ENCODE measurements around the gene PTPRK. TPM values are rescaled to one million over a fixed set of nuclear protein-coding genes. Genes with fewer than 3 reads are reported as not detected.

PTPRK gene
- total RNA-seq, 5 donors from 2014 or later (not counting 1 experiment from before 2014, with no cell fraction given): 2.1 to 11.1 (median 7.3) TPM

DNA sequence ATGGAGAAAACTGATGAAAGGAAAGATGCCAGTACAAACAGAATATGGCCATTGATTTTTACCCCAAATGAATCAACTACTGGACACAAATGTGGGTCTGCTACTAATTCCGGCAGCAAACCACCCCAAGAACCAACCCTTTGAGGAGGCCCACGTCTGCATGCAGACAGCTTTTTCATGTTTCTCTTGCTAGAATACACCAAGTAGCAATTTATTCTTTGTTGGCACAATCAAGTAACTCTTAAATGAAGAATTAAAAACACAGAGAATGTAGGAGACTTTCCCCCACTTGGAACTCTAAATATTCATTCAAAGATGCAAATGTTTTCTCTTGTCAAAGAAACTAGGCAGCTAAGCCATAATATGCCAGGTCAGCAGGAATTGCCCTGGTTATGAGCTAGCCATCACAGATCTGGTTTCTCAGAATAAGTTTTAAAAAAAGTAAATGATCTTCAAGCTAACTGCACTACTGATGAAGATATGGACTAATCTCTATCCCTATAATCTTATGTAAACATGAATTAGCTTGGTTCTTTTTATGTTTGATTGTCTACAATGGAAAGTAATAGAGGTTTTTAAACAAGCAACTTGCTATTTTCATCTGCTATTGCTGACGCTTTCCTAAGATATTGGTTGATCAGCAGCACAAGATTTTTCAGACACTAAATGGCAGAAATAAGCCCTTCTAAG is 456.4 kb downstream of the PTPRK start:
- H3K27ac Mint-ChIP-seq: no peak overlapping the region
- POLR2A ChIA-PET: interaction anchor here in 1 of 2 donors (0.5 kb wide), 1 partner anchor 125 kb away, joined by 5 read pairs; no protein-coding TSS in a partner anchor
- CTCF ChIA-PET: interaction anchor here in 1 of 2 donors (1.1 kb wide), 1 partner anchor 323 kb away, joined by 5 read pairs; no protein-coding TSS in a partner anchor
- Histone ChIP-seq H3K4me3 (ENCODE audit: control insufficient read depth in 1 of 2, extremely low read depth in 1 of 2, low read length in 1 of 2) (no peak overlapping the region), H3K9me3 (no peaks in the 10 kb centered on the region), H3K27ac (ENCODE audit: low read length) (no peak overlapping the region), H3K36me3 (ENCODE audit: control insufficient read depth in 2 of 2, extremely low read depth in 1 of 2, insufficient read depth in 1 of 2, low read length in 1 of 2) (no peaks in the 10 kb centered on the region), H3K4me1 (ENCODE audit: control insufficient read depth in 1 of 2, extremely low read depth in 1 of 2, insufficient read depth in 2 of 2, low read length in 2 of 2) (peaks cover 0 to 5% of the 10 kb centered on the region in 2 experiments), H3K27me3 (replicated peaks in 1 of 2; ENCODE audit: control insufficient read depth in 2 of 2, extremely low read depth in 1 of 2, insufficient read depth in 2 of 2, low read length in 1 of 2) (no peaks in the 10 kb centered on the region)
- ATAC-seq (replicated peaks in 1 of 4): no peak
- no peaks in the 10 kb centered on the region for H3K9me3 Mint-ChIP-seq
- no peaks in the 10 kb centered on the region for H3K27me3 Mint-ChIP-seq
- no peaks in the 10 kb centered on the region for H3K4me1 Mint-ChIP-seq
- WGBS (ENCODE audit: insufficient coverage): 100% methylated on average over 1 of the region's 3 CpGs
- no peak for DNase-seq
- no peaks in the 10 kb centered on the region for H3K36me3 Mint-ChIP-seq
- H3K4me3 Mint-ChIP-seq: no peak overlapping the region

DNA sequence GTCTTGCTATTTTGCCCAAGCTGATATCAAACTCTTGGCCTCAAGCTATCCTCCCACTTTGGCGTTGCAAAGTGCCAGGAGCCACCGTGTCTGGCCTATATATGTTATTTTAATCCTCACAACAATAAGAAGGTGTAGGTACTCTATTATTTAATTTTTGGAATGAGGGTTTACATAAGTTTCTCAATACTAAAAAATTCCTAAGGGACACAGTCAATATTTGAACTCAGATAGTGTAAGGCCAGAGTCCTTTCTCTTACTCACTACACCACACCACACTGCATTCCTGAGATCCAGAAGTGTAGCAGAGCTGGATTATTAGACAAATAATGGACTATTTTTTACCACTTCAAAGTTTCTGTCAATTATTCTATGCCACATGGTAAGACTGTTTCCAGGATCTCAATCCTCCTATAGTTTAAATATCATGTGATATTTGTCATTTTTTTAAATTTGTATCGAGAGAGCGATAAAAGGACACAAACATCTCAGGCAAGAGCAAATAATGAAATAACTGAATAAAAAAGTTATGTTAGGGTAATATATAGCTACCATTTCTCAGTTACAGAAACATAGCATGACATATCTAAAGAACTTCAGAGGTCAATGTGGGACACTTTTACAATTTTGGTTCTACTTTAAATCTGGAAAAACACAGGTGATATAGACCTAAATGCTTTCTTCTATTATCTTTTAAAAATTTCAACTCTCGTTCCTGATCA is 457.4 kb downstream of the PTPRK start:
- Histone ChIP-seq H3K36me3 (ENCODE audit: control insufficient read depth in 2 of 2, extremely low read depth in 1 of 2, insufficient read depth in 1 of 2, low read length in 1 of 2) (no peaks in the 10 kb centered on the region), H3K27me3 (replicated peaks in 1 of 2; ENCODE audit: control insufficient read depth in 2 of 2, extremely low read depth in 1 of 2, insufficient read depth in 2 of 2, low read length in 1 of 2) (no peaks in the 10 kb centered on the region), H3K4me3 (ENCODE audit: control insufficient read depth in 1 of 2, extremely low read depth in 1 of 2, low read length in 1 of 2) (no peak overlapping the region), H3K4me1 (ENCODE audit: control insufficient read depth in 1 of 2, extremely low read depth in 1 of 2, insufficient read depth in 2 of 2, low read length in 2 of 2) (peaks cover 0 to 5% of the 10 kb centered on the region in 2 experiments), H3K9me3 (no peaks in the 10 kb centered on the region), H3K27ac (ENCODE audit: low read length) (no peak overlapping the region)
- no CpG with 5 or more reads among the region's 5 CpGs for WGBS (ENCODE audit: insufficient coverage)
- ATAC-seq (replicated peaks in 1 of 4): no peak
- DNase-seq: no peak
- Mint-ChIP-seq H3K36me3 (no peaks in the 10 kb centered on the region), H3K4me3 (no peak overlapping the region), H3K27ac (no peak overlapping the region), H3K4me1 (no peaks in the 10 kb centered on the region), H3K9me3 (no peaks in the 10 kb centered on the region), H3K27me3 (no peaks in the 10 kb centered on the region)
- POLR2A ChIA-PET: interaction anchor here in 1 of 2 donors (0.7 kb wide), 1 partner anchor 154 kb away, joined by 4 read pairs; no protein-coding TSS in a partner anchor
- CTCF ChIA-PET: no interaction called here

DNA sequence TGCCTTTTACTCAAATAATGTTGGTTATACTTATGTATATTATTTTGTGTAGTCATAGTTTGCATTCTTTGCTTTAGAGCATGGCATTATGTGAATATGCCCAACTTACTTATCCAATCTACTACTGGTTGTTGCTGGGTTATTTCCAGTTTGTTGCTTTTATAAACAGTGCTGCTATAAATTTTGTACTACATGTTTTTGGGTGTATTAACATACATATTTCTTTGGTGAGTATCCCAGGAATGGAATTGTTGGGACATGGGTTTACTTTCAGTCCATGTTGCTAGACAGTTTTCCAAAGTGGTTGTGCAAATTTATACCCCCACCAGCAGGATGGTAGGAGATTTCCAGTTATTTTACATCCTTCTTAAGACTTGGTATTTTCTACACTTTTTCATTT is 462.5 kb downstream of the PTPRK start:
- no peak overlapping the region for H3K27ac ChIP-seq (ENCODE audit: low read length)
- H3K4me1 ChIP-seq (ENCODE audit: control insufficient read depth in 1 of 2, extremely low read depth in 1 of 2, insufficient read depth in 2 of 2, low read length in 2 of 2): no peaks in the 10 kb centered on the region
- no peaks in the 10 kb centered on the region for H3K9me3 ChIP-seq
- Mint-ChIP-seq H3K9me3 (peaks cover 0 to 5% (median 0%) of the 10 kb centered on the region in 3 donors), H3K36me3 (no peaks in the 10 kb centered on the region), H3K27ac (no peak overlapping the region), H3K4me3 (no peak overlapping the region), H3K27me3 (no peaks in the 10 kb centered on the region), H3K4me1 (no peaks in the 10 kb centered on the region)
- no peaks in the 10 kb centered on the region for H3K36me3 ChIP-seq (ENCODE audit: control insufficient read depth in 2 of 2, extremely low read depth in 1 of 2, insufficient read depth in 1 of 2, low read length in 1 of 2)
- ChIA-PET POLR2A (no interaction called here), CTCF (no interaction called here)
- DNase-seq (no peak), ATAC-seq (replicated peaks in 1 of 4) (no peak)
- H3K4me3 ChIP-seq (ENCODE audit: control insufficient read depth in 1 of 2, extremely low read depth in 1 of 2, low read length in 1 of 2): no peak overlapping the region
- H3K27me3 ChIP-seq (replicated peaks in 1 of 2; ENCODE audit: control insufficient read depth in 2 of 2, extremely low read depth in 1 of 2, insufficient read depth in 2 of 2, low read length in 1 of 2): no peaks in the 10 kb centered on the region

DNA sequence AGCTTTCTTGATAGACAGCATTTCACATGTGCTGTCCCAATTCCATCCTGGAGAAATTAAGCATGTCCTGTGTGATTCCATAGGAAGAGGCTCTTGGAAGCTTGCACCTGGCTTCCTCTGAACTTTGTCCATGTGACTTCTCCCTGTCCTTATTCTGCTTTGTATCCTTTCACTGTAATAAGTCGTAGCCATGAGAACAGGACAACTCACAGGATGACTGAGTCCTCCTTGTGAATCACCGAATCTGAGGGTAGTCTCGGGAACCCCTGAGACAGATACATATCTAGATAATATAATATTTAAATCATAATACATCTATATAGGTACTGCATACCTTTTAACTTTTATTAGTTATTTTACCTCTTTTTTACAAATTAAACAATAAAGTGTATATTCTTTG is 462.9 kb downstream of the PTPRK start:
- ChIA-PET POLR2A (no interaction called here), CTCF (no interaction called here)
- Mint-ChIP-seq H3K27ac (no peak overlapping the region), H3K4me1 (no peaks in the 10 kb centered on the region), H3K4me3 (no peak overlapping the region), H3K27me3 (no peaks in the 10 kb centered on the region), H3K36me3 (no peaks in the 10 kb centered on the region), H3K9me3 (peaks cover 0 to 5% (median 0%) of the 10 kb centered on the region in 3 donors)
- H3K9me3 ChIP-seq: no peaks in the 10 kb centered on the region
- no peaks in the 10 kb centered on the region for H3K4me1 ChIP-seq (ENCODE audit: control insufficient read depth in 1 of 2, extremely low read depth in 1 of 2, insufficient read depth in 2 of 2, low read length in 2 of 2)
- H3K4me3 ChIP-seq (ENCODE audit: control insufficient read depth in 1 of 2, extremely low read depth in 1 of 2, low read length in 1 of 2): no peak overlapping the region
- no peak for DNase-seq
- H3K27me3 ChIP-seq (replicated peaks in 1 of 2; ENCODE audit: control insufficient read depth in 2 of 2, extremely low read depth in 1 of 2, insufficient read depth in 2 of 2, low read length in 1 of 2): no peaks in the 10 kb centered on the region
- ATAC-seq (replicated peaks in 1 of 4): no peak
- no CpG with 5 or more reads among the region's 3 CpGs for WGBS (ENCODE audit: insufficient coverage)
- no peaks in the 10 kb centered on the region for H3K36me3 ChIP-seq (ENCODE audit: control insufficient read depth in 2 of 2, extremely low read depth in 1 of 2, insufficient read depth in 1 of 2, low read length in 1 of 2)
- H3K27ac ChIP-seq (ENCODE audit: low read length): no peak overlapping the region

DNA sequence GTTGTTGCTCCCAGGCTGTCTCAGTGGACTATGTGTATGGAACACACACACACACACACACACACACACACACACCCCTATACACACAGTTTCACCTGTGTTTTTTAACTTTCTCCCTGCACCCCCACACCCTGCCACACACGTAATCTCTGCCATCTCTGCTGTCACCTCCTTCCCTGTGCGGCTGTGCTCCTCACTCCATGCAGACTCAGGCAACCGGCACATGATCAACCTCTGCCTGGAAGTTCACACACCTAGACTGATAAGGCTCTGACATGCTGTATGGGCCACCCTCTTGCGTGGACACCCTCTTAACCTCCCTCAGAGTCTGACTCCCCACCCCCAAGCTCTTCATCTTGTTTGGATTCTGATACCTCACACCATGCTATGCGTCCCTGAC is 467.3 kb downstream of the PTPRK start:
- ATAC-seq (replicated peaks in 1 of 4): no peak
- H3K36me3 Mint-ChIP-seq: no peaks in the 10 kb centered on the region
- ChIA-PET POLR2A (interaction anchor here in 1 of 2 donors (0.6 kb wide), 1 partner anchor 574 kb away, joined by 9 read pairs; no protein-coding TSS in a partner anchor), CTCF (no interaction called here)
- H3K4me3 Mint-ChIP-seq: no peak overlapping the region
- no peaks in the 10 kb centered on the region for H3K4me1 ChIP-seq (ENCODE audit: control insufficient read depth in 1 of 2, extremely low read depth in 1 of 2, insufficient read depth in 2 of 2, low read length in 2 of 2)
- H3K36me3 ChIP-seq (ENCODE audit: control insufficient read depth in 2 of 2, extremely low read depth in 1 of 2, insufficient read depth in 1 of 2, low read length in 1 of 2): no peaks in the 10 kb centered on the region
- no peak overlapping the region for H3K27ac Mint-ChIP-seq
- H3K27me3 Mint-ChIP-seq: no peaks in the 10 kb centered on the region
- H3K9me3 Mint-ChIP-seq: peaks cover 0 to 5% (median 0%) of the 10 kb centered on the region in 3 donors
- H3K27me3 ChIP-seq (replicated peaks in 1 of 2; ENCODE audit: control insufficient read depth in 2 of 2, extremely low read depth in 1 of 2, insufficient read depth in 2 of 2, low read length in 1 of 2): no peaks in the 10 kb centered on the region
- 95% methylated on average over 5 of the region's 5 CpGs for WGBS (ENCODE audit: insufficient coverage)
- no peaks in the 10 kb centered on the region for H3K4me1 Mint-ChIP-seq
- no peak for DNase-seq
- no peak overlapping the region for H3K27ac ChIP-seq (ENCODE audit: low read length)
- H3K9me3 ChIP-seq: no peaks in the 10 kb centered on the region
- H3K4me3 ChIP-seq (ENCODE audit: control insufficient read depth in 1 of 2, extremely low read depth in 1 of 2, low read length in 1 of 2): no peak overlapping the region

DNA sequence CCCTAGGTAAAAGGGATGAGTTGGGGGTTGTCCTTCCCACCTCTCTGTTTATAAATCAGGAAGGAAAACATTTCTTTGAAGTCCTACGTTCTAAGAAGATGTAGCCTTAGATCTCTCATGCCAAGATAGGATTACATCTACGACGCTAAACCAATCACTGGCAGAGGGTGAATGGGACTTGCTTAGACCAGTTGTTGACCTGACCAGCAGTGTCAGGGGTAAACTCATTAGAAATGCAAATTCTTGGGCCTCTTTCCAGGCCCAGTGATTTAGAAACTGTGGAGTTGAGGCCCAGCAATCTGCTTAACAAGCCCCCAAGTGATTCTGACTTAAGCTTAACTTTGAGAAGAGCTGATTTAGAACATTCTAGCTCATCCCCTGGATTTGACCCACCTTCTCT is 472.4 kb downstream of the PTPRK start:
- Histone ChIP-seq H3K4me1 (ENCODE audit: control insufficient read depth in 1 of 2, extremely low read depth in 1 of 2, insufficient read depth in 2 of 2, low read length in 2 of 2) (no peaks in the 10 kb centered on the region), H3K9me3 (no peaks in the 10 kb centered on the region), H3K36me3 (ENCODE audit: control insufficient read depth in 2 of 2, extremely low read depth in 1 of 2, insufficient read depth in 1 of 2, low read length in 1 of 2) (no peaks in the 10 kb centered on the region), H3K27me3 (replicated peaks in 1 of 2; ENCODE audit: control insufficient read depth in 2 of 2, extremely low read depth in 1 of 2, insufficient read depth in 2 of 2, low read length in 1 of 2) (no peaks in the 10 kb centered on the region), H3K27ac (ENCODE audit: low read length) (no peak overlapping the region), H3K4me3 (ENCODE audit: control insufficient read depth in 1 of 2, extremely low read depth in 1 of 2, low read length in 1 of 2) (no peak overlapping the region)
- Mint-ChIP-seq H3K27me3 (no peaks in the 10 kb centered on the region), H3K27ac (no peak overlapping the region), H3K4me1 (peaks cover 0 to 4% (median 1%) of the 10 kb centered on the region in 3 donors), H3K9me3 (no peaks in the 10 kb centered on the region), H3K4me3 (no peak overlapping the region), H3K36me3 (no peaks in the 10 kb centered on the region)
- WGBS (ENCODE audit: insufficient coverage): 96% methylated on average over 3 of the region's 3 CpGs
- ChIA-PET CTCF (no interaction called here), POLR2A (no interaction called here)
- no peak for DNase-seq
- no peak for ATAC-seq (replicated peaks in 1 of 4)
